Fibroblast of the aortic adventitia (primary cell): ENCODE measurements around the gene SSC4D. TPM values are rescaled to one million over a fixed set of nuclear protein-coding genes. Genes with fewer than 3 reads are reported as not detected.
"Not testable (repeated sequence)": the region's sequence is repeated elsewhere in the genome, so short reads cannot be mapped to it uniquely, and the experiment has no call there.

Source experiments
- DNase-seq: peaks from one replicate; pipeline ENCODE4 v3.0.0-alpha.2; 2010; ENCODE audit warnings: low read depth
- H3K4me3 ChIP-seq: 2 replicates; pipeline ENCODE4 v1.5.1; 2011; ENCODE audit warnings: low read depth, mild to moderate bottlenecking, control low read depth, low read length, moderate library complexity
- CTCF ChIP-seq: IDR thresholded peaks from 2 replicates; pipeline ENCODE4 v1.5.1; 2011; ENCODE audit warnings: mild to moderate bottlenecking, low read length, control low read depth, inconsistent platforms; ENCODE audit not compliant: insufficient read depth
- total RNA-seq: library from RNA; depleted of rRNA; stranded (reverse); fragments of >200 nt; gene quantifications from 2 replicates; pipeline ENCODE4 v1.2.3, GENCODE V29; 2012; ENCODE audit warnings: low replicate concordance

The SSC4D gene
- total RNA-seq, 1 donor: 0.36 TPM

DNA sequence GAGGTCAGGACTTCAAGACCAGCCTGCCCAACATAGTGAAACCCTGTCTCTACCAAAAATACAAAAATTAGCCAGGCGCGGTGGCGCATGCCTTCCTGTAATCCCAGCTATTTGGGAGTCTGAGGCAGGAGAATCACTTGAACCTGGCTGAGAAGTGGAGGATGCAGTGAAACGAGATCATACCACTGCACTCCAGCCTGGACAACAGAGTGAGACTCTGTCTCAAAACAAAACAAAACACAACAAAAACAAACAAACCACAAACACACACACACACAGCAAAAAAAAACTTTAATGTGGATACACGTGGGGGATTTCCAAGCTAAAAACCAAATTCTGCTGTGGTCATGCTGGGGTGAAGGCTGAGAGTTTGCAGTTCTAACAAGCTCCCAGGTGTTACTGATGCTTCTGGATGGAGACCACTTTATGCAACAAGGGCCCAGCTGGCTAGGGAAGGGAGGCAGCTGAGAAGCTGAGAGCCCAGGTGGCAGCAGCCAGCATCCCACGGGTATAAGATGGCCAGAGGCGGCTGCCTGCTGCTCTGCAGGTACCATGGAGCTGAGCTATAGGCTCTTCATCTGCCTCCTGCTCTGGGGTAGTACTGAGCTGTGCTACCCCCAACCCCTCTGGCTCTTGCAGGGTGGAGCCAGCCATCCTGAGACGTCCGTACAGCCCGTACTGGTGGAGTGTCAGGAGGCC is 15.1 kb upstream of the SSC4D start, which contains the start of gene ZP3:
ZP3 (plus strand) TSS at position 538 of the 699 bp plus-strand sequence; CDS start at position 553, 15 bp downstream.
- TF ChIP-seq CTCF: no peak
- DNase-seq: no peak
- no peak within 1 kb of the TSS for H3K4me3 ChIP-seq

- no peak for DNase-seq
- TF ChIP-seq CTCF: no peak
- H3K4me3 ChIP-seq: no peak overlapping the region
Measured at GRCh38 chr7:76423666-76424412, 14.3 kb upstream of the SSC4D start.

- not testable (repeated sequence) for H3K4me3 ChIP-seq
Measured at GRCh38 chr7:76421097-76421496, 11.6 kb upstream of the SSC4D start.

DNA sequence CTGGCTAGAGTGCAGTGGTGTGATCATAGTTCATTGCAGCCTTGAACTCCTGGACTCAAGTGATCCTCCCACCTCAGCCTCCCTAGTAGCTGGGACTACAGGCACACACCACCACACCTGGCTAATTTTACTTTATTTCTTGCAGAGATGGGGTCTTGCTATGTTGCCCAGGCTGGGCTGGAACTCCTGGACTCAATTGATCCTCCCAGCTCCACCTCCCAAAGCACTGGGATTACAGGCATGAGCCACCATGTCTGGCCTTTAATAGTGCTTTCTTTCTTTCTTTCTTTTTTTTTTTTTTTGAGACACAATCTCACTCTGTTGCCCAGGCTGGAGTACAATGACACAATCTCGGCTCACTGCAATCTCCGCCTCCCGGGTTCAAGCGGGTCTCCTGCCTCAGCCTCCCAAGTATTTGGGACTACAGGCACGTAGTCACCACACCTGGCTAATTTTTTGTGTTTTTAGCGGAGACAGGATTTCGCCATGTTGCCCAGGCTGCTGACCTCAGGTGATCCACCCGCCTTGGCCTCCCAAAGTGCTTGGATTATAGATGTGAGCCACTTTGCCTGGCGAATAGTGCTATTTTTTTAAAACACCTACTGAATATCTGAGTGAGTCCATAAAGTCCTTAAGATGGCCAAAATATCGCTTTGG is 8.3 kb upstream of the SSC4D start:
- not testable (repeated sequence) for H3K4me3 ChIP-seq, DNase-seq

More at GRCh38 chr7:76421097-76421496, 11.6 kb upstream of the SSC4D start:
- DNase-seq: peak; percentile 92

GRCh38 chr7:76412249-76412648 is 2.8 kb upstream of the SSC4D start:
- DNase-seq: no peak
- TF ChIP-seq CTCF: no peak
- no peak overlapping the region for H3K4me3 ChIP-seq

- TF ChIP-seq CTCF: no peak
- DNase-seq: no peak
- no peak overlapping the region for H3K4me3 ChIP-seq
Measured at GRCh38 chr7:76411626-76412025, 2.1 kb upstream of the SSC4D start.

DNA sequence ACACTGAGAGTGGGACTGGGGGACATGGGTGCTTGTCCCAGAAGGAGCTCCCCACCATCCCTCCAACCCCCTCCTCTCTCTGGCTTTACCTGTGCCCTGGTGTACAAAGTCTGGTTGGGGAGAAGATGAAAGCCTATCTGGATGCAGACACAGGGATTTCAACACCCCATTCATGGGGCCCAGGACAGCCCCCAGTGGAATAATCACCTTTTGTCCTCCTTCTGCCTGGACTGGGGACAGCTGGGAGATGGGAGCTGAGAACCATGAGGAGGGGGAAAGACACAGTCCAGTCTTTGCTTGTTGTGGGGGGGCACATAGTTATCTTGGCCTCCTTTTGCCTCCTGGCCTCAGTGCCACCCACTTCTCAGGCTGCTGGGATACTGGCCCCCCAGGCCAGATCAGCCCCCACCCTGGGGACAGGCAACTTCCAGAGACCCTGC is 1.4 kb downstream of the SSC4D start:
- H3K4me3 ChIP-seq: no peak overlapping the region
- TF ChIP-seq CTCF: no peak
- no peak for DNase-seq
